Progenitor cell of endocrine pancreas (in vitro differentiated cells): Measurements from ENCODE around the gene IER3. TPM values are rescaled to one million over a fixed set of nuclear protein-coding genes. Genes with fewer than 3 reads are reported as not detected.

Experiments
- DNase-seq: peaks from one replicate; pipeline ENCODE4 v3.0.0; 2021; ENCODE audit warnings: low spot score; ENCODE audit not compliant: unreplicated experiment
- H3K27ac Mint-ChIP-seq: 2 replicates; pipeline ENCODE4 v1.8.0; 2021; ENCODE audit warnings: mild to moderate bottlenecking, moderate library complexity, mixed read lengths
- H3K27me3 Mint-ChIP-seq: 2 replicates; pipeline ENCODE4 v1.8.0; 2021; ENCODE audit warnings: mixed read lengths
- H3K36me3 Mint-ChIP-seq: 2 replicates; pipeline ENCODE4 v1.8.0; 2022; ENCODE audit warnings: mixed read lengths; ENCODE audit not compliant: insufficient read depth
- H3K4me1 Mint-ChIP-seq: 2 replicates; pipeline ENCODE4 v1.8.0; 2021; ENCODE audit warnings: low read depth, mixed read lengths
- H3K4me3 Mint-ChIP-seq: 2 replicates; pipeline ENCODE4 v1.8.0; 2021; ENCODE audit warnings: low read depth, mild to moderate bottlenecking, moderate library complexity, mixed read lengths
- H3K9me3 Mint-ChIP-seq: 2 replicates; pipeline ENCODE4 v1.8.0; 2021; ENCODE audit warnings: low read depth, mixed read lengths
- total RNA-seq: library from RNA; stranded (reverse); gene quantifications from 2 replicates; pipeline ENCODE4 v1.2.1, GENCODE V29; 2021
- TF ChIP-seq, protein P1 (sequence below): fragments of 200-600 bp; sonication (generic); IDR thresholded peaks from one replicate; pipeline ENCODE4 v1.5.0; 2021; ENCODE audit warnings: antibody characterized with exemption, mild to moderate bottlenecking; ENCODE audit not compliant: unreplicated experiment

The IER3 gene
- total RNA-seq, 1 donor from 2014 or later, result 23.2 TPM

DNA sequence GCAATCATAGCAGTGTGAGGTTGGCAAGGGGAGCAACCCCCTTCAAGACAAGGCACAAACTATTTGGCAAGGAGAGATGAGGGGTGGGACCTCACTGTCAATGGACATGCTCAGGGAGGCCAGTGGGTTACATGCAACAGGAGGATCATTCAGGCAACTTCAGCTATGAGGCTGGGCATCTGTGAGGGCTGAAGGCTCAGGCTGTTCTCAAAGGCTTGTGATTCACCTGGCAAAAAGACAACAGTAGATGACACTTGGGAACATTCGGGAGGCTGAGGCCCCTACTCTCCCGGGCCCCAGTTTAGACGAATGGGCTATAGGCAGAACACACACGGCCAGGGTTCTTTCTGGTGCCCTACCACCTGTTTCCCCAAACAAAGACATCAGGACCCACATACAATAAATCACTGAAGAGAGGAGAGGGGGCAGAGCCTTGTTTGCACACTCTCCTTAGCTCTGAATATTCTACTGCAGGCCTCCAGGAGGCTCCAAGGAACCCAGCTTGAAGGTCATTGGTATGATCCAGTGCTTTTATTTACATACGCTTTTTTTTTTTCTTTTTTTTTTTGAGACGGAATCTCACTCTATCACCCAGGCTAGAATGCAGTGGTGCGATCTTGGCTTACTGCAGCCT lies 16.3 kb downstream of the IER3 start:
- TF ChIP-seq, protein P1, sequence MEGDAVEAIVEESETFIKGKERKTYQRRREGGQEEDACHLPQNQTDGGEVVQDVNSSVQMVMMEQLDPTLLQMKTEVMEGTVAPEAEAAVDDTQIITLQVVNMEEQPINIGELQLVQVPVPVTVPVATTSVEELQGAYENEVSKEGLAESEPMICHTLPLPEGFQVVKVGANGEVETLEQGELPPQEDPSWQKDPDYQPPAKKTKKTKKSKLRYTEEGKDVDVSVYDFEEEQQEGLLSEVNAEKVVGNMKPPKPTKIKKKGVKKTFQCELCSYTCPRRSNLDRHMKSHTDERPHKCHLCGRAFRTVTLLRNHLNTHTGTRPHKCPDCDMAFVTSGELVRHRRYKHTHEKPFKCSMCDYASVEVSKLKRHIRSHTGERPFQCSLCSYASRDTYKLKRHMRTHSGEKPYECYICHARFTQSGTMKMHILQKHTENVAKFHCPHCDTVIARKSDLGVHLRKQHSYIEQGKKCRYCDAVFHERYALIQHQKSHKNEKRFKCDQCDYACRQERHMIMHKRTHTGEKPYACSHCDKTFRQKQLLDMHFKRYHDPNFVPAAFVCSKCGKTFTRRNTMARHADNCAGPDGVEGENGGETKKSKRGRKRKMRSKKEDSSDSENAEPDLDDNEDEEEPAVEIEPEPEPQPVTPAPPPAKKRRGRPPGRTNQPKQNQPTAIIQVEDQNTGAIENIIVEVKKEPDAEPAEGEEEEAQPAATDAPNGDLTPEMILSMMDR, result peak; percentile 25
- H3K27me3 Mint-ChIP-seq, result no peaks in the 10 kb centered on the region
- H3K9me3 Mint-ChIP-seq, result no peaks in the 10 kb centered on the region
- peaks cover 31% of the 10 kb centered on the region for H3K36me3 Mint-ChIP-seq
- H3K27ac Mint-ChIP-seq, result peak overlapping the region; percentile 33
- no peak overlapping the region for H3K4me3 Mint-ChIP-seq
- peaks cover 24% of the 10 kb centered on the region for H3K4me1 Mint-ChIP-seq
- no peak for DNase-seq

DNA sequence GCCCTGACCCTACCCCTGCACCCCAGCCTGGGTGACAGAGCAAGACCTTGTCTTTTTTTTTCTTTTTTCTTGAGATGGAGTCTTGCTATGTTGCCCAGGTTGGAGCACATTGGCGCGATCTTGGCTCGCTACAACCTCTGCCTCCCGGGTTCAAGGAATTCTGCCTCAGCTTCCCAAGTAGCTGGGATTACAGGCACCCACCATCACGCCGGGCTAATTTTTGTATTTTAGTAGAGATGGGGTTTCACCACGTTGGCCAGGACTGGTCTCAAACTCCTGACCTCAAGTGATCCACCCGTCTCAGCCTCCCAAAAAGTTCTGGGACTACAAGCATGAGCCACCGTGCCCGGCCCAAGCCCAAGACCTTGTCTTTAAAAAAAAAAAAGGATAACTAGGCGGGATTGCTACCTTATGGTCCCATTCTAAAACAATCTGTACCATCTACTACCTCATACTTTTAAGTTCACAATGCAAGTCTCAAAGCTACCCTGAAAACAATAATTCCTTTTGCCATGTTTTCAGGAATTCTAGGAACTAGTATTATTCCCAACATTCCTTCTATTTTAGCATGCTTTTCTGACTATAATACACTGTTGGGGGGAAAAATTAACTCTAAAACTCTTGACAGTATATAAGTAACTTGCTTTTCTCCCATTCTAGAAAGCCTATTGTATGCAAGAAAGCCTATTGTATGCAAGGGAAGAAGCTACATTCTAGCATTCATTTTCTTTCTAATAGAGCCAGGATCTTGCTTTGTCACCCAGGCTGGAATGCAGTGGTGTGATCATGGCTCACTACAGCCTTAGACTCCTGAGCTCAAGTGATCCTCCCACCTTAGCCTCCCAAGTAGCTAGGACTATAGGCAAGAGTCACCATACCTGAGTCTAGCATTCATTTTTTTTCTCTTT lies 17.6 kb downstream of the IER3 start:
- no peak overlapping the region for H3K4me3 Mint-ChIP-seq

DNA sequence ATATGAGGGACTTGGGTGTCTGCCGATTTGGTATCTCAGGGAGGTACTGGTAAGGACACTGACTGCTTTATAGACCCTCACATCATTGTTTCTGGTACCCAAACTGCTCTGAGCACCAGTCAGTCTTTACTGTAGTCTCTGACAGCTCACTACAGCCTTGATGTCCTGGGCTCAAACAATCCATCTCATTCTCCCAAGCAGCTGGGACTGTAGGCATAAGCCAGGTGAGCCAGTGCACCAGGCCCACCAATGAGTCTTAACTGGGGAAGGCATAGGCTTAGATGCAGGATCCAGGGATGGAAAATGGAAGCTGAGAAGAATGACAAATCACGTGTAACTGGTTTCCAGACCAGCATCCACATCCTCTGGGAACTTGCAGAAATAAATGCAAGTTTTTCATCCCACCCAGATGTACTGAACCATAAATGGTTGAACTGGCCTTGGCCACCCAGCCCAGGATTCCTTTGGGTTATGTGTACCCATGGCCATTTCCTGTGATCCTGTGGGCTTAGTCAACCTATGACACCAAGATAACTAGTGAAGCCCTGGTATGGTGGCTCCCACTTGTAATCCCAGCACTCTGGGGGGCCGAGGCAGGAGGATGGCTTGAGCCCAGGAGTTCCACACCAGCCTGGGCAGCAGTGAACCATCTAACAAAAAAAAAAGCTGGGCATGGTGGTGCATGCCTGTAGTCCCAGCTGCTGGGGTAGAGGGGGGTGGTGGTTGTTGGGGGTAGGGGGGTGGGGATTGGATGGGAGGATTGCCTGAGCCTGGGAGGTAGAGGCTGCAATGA lies 18.4 kb downstream of the IER3 start:
- H3K36me3 Mint-ChIP-seq, result peaks cover 38% of the 10 kb centered on the region
- H3K27me3 Mint-ChIP-seq, result no peaks in the 10 kb centered on the region
- peak overlapping the region; percentile 64 for H3K27ac Mint-ChIP-seq
- no peaks in the 10 kb centered on the region for H3K9me3 Mint-ChIP-seq
- no peak for DNase-seq
- H3K4me1 Mint-ChIP-seq, result peaks cover 29% of the 10 kb centered on the region
- no peak overlapping the region for H3K4me3 Mint-ChIP-seq
- TF ChIP-seq, protein P1, result no peak

More for the DNA sequence above, 17.6 kb downstream of the IER3 start:
- H3K27ac Mint-ChIP-seq, result peak overlapping the region; percentile 33
- no peaks in the 10 kb centered on the region for H3K27me3 Mint-ChIP-seq
- no peak for DNase-seq
- TF ChIP-seq, protein P1, result no peak
- H3K36me3 Mint-ChIP-seq, result peaks cover 35% of the 10 kb centered on the region
- no peaks in the 10 kb centered on the region for H3K9me3 Mint-ChIP-seq
- H3K4me1 Mint-ChIP-seq, result peaks cover 30% of the 10 kb centered on the region

DNA sequence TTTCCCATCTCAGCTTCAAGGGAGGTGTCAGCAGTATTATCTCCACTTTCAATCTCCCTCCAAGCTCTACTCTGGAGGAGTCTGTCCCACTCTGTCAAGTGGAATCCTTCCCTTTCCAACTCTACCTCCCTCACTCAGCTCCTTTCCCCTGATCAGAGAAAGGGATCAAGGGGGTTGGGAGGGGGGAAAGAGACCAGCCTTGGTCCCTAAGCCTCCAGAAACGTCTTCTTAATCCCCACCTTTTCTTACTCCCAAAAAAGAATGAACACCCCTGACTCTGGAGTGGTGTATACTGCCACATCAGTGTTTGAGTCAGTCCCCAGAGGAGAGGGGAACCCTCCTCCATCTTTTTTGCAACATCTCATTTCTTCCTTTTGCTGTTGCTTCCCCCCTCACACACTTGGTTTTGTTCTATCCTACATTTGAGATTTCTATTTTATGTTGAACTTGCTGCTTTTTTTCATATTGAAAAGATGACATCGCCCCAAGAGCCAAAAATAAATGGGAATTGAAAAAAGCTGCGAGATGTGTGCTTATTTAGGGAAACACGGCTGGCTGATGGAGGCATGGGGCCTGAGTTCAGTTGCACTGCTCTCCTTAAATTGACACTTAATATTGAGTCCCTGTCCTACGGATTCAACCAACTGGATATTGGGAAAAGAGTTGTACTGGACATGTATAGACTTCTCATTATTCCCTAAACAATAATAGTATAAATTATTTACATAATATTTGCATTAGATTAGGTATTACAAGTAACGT lies 19.3 kb downstream of the IER3 start:
- no peaks in the 10 kb centered on the region for H3K9me3 Mint-ChIP-seq
- H3K4me1 Mint-ChIP-seq, result peaks cover 26% of the 10 kb centered on the region
- peak overlapping the region; percentile 37 for H3K4me3 Mint-ChIP-seq
- peaks cover 39% of the 10 kb centered on the region for H3K36me3 Mint-ChIP-seq
- TF ChIP-seq, protein P1, result no peak
- H3K27me3 Mint-ChIP-seq, result no peaks in the 10 kb centered on the region
- no peak for DNase-seq
- H3K27ac Mint-ChIP-seq, result peak overlapping the region; percentile 74
